GM19025 (cell line): ENCODE measurements around the gene HKDC1.
"Not testable (repeated sequence)": the region's sequence is repeated elsewhere in the genome, so short reads cannot be mapped to it uniquely, and the experiment has no call there.

Experiments used
- ATAC-seq: cut with Tn5 transposase; IDR thresholded peaks from one replicate; pipeline ENCODE4 v1.9.1; 2021; ENCODE audit warnings: mild to moderate bottlenecking, low read depth, moderate library complexity; ENCODE audit not compliant: unreplicated experiment

Gene HKDC1

DNA sequence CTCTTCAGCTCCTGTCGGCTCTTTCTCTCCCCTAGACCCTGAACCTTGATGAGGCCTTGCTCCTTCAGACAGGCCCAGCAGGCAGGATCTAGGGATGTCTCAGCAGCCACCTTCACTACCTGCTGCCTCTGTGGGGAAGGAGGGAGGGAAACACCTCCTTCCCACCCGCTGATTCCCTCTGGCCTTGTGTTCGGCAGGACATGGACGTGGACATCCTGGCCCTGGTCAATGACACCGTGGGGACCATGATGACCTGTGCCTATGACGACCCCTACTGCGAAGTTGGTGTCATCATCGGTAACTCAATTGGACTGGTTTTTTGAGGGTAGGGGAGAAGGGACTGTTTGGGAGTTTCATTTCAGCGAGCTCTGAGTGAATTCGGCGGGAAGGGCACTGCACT, 20.3 kb downstream of the HKDC1 start:
- ATAC-seq, result no peak

DNA sequence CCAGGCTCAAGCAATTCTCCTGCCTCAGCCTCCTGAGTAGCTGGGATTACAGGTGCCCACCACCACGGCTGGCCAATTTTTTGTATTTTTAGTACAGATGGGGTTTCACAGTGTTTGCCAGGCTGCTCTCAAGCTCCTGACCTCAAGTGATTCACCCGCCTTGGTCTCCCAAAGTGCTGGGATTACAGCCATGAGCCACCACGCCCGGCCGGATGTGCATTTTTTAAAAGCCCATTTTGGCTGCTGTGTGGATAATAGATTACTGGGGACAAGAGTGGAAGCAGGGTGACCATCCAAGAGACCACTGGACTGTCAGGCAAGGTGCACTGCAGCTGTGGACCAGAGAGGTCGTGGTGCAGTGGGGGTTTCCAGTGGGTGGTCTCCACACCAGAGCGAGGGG, 21.4 kb downstream of the HKDC1 start:
- no peak for ATAC-seq

DNA sequence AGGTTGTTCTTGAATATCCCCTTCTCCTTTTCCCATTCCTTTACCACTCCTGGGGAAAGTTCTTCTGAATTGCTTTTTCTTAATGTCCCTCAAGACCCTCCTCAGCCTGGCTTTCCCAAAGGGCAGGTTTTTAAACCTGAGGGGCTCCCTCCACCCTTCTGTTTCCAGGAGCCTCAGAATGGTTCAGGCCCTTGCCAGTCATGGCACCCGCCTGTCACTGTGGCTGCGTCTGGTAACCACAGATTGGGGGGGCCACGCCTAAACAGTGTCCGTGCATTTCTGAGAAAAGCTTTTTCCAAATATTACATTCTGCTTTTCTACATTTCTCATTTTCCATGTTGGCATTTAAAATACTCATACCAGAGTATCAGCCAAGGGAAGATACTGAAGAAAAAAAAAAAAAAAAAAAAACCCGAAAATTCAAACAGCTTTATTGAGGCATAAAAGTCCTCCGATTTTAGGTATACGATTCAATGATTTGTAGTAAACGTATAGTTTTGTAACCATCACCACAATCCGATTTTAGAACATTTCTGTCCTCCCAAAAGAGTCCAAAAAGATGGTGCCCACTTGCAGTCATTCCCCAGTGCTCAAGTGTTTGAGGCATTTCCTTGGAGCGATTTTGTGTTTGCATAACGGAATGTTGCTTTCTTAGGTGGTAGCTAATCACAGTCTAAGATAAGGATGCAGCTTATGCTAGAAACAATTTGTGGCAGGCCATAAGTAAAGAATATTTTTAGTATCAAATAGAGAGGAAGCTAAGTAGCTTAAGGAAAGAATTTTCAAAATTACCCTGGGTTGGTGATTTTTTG, 22.1 kb downstream of the HKDC1 start:
- ATAC-seq, result no peak

DNA sequence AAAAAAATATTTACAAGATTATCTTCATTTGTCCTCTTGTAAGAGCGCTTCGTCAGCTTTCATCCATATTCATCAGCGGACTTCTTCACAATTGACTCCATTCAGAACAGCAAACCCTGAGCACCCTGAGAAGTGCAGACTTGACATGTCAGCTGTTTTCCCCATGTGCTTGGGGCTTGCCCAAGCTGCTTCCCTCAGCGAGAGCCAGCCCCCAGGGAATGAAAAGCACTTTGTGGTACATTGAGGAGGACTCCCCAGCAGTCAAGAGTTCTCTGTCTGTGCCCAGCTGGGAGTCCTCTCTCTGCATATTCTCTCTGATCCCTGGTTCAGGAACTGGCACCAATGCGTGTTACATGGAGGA, 22.7 kb downstream of the HKDC1 start:
- no peak for ATAC-seq

DNA sequence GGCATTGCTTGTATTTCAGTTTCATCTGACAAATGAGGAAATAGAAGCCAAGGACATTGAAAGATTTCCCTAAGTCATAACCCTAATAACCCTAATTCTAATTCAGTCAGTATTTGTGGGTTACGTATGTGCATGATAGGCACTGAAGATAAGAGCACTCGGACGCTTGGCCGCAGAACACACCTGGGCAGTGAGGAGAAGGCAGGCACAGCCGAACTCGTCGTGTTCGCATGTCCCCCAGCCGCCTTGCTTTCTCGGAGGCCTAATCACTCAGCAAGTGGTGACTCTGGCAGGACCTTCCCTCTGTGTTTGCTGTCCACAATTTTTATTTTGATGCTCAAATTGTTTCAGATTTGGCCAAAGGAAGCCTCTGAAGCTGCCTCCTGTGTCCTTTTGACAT, 23.7 kb downstream of the HKDC1 start:
- ATAC-seq, result no peak

DNA sequence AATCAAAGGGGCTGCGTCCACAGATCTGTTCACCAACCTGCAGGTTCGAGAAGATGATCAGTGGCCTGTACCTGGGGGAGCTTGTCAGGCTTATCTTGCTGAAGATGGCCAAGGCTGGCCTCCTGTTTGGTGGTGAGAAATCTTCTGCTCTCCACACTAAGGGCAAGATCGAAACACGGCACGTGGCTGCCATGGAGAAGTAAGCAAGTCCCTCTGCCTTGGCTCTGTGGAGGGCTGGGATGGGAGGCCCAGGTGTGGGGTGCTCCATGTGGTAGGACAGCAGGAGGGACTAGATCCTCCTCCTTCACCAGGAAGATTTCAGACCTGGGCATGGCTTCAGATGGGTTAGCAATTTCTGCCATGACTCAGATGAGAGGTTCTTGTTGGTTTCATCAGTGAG, 25.9 kb downstream of the HKDC1 start:
- no peak for ATAC-seq

DNA sequence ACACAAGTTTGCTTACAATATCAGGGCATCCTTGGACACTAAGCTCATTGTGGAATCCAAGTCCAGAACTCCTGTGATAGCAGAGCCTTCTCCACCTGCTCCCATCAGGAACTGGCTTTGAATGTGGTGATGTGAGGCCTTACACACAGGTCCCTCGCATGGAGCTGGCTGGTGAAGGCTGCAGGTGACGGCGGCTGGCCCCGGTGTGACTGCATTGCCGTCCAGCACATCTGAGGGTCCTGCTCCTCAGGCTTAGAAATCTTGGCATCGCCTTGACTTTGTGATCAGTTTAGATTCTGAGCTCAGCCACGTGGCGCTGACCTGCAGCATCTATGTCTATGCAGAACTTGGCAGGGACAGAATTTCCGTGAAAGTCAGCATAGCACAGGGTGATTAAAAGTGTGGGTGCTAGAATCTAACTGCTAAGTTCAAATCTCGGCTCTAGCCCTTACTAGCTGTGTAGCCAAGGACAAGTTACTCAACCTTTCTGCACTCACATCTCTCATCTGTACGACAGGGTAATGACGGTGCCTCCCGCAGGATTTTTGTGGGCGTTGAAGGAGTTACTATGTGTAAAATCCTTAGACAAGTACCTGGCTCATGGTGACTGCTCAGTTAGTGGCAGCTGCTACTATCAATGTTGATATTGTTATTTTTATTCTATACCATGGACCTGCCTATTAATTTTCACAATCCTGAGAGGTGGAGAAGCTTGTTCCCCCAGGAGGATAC, 26.6 kb downstream of the HKDC1 start:
- no peak for ATAC-seq

DNA sequence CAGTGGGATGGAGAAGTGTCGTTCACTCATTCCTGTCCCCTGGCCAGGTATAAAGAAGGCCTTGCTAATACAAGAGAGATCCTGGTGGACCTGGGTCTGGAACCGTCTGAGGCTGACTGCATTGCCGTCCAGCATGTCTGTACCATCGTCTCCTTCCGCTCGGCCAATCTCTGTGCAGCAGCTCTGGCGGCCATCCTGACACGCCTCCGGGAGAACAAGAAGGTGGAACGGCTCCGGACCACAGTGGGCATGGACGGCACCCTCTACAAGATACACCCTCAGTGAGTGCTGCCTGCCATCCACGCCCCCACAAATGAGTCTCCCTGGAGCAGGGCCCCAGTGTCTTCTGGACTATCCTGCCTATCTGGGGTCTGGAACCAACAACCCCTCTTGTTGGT, 27.2 kb downstream of the HKDC1 start:
- no peak for ATAC-seq

DNA sequence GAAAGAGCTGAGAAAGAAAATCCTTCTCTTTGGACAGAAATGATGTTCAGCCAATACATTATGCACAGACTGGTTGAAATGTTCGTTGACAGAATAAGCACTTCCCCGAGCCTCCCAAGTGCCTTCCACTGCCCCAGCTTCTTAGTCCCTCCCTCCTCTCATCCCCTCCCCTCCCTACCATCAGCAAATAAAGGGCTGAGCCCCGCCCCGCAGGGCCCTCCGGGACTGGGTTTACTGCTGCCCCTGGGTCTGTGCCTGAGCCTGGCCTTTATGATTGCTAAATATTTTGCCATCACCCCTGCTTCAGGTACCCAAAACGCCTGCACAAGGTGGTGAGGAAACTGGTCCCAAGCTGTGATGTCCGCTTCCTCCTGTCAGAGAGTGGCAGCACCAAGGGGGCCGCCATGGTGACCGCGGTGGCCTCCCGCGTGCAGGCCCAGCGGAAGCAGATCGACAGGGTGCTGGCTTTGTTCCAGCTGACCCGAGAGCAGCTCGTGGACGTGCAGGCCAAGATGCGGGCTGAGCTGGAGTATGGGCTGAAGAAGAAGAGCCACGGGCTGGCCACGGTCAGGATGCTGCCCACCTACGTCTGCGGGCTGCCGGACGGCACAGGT, 28.1 kb downstream of the HKDC1 start:
- no peak for ATAC-seq

DNA sequence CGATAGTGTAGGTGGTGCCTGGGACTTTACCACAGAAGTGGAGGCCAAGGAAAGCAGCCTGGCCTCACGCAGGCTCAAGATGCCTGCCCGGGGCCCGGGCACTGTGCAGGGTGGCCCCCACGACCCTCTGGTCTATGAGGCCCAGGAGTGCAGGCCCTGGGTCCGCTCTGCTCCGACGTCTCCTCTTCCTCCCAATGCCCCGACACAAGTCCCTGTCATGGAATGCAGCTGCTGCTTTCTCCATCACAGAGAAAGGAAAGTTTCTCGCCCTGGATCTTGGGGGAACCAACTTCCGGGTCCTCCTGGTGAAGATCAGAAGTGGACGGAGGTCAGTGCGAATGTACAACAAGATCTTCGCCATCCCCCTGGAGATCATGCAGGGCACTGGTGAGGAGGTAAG, 29.9 kb downstream of the HKDC1 start:
- ATAC-seq, result no peak

DNA sequence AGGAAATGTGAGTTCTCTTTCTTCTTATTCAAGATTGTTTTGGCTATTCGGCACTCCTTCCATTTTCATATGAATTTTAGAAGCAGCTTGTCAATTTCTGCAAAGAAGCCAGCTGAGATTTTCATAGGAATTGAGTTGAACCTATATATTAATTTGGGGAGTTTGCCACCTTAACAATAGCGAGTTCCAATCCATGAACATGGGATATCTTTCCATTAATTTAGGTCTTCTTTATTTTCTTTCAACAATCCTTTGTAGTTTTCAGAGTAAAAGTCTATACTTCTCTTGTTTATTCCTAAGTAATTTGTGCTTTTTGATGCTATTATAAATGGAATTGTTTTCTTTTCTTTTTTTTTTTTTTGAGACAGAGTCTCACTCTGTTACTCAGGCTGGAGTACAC, 31.3 kb downstream of the HKDC1 start:
- ATAC-seq, result not testable (repeated sequence)

DNA sequence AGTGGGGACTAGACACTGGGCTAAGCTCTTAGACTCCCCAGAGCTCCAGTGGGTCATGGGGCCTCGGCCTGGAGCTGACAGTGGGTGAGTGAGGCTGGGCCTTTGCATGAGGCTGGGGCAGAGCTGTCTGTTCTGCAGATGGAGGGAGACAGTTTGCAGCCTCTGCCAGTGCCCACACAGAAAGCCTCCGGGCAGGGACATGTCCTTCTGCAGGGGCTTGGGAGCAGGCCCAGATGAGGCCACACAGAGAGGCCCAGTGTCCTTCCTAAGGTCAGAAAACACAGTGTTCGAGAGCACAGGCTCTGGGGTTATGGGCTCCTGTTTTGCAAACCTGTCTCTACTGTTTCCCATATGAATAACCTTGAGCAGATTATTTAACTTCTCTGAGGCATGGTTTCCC, 33.0 kb downstream of the HKDC1 start:
- ATAC-seq, result no peak

DNA sequence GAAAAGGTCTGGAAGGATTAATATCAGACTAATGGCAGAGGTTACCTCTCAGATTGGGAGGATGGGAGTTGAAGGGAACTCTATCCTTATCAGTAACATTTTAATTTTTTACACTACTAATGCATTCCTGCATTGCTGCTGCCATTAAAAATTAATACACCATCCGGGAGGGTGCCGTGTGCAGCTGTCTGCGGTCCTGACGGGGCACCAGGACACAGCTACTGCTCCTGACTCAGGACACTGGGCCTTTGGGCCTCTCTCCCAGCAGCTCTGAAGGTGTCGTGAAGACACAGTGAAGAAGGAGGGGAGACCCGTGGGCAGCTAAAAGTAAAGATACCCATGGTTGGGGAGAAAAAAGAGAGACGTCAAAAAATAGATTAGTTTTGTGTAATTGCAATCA, 34.7 kb downstream of the HKDC1 start:
- ATAC-seq, result no peak

DNA sequence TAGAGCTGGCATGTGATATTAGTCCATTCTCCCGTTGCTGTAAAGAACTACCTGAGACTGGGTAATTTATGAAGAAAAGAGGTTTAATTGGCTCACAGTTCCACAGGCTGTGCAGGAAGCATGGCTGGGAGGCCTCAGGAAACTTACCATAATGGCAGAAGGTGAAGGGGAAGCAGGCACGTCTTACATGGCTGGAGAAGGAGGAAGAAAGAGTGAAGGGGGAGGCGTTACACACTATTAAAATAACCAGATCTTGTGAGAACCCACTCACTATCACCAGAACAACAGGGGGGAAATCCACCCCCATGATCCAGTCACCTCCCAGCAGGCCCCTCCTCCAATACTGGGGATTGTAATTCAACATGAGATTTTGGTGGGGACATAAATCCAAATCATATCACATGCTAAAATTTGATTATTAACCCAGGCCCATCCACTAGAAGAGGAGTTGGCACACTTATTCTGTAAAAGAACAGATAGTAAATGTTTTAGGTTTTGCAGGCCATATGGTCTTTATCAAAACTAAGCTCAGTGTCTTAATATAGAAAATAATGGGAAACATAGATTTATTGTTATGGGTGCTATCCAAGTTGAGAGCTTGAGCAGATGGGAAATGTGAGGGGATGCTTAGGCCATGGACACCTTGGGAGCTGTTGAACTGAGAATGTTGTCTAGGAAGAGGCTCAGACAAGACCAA, 39.6 kb downstream of the HKDC1 start:
- ATAC-seq, result no peak

DNA sequence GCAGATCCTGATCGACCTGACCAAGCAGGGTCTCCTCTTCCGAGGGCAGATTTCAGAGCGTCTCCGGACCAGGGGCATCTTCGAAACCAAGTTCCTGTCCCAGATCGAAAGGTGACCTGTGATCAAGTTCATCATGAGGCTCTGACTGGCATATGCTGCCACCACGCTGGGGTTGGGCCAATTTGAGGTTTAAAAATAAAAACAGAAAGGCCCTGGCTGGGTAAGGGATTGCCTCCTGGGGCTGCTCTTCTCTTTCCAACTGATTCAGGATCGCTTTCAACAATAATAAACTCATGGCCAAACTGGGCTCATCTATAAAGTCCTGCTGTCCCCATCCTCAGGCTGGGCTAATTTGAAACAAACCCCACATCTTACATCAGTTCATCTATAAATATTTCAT, 41.1 kb downstream of the HKDC1 start:
- no peak for ATAC-seq

DNA sequence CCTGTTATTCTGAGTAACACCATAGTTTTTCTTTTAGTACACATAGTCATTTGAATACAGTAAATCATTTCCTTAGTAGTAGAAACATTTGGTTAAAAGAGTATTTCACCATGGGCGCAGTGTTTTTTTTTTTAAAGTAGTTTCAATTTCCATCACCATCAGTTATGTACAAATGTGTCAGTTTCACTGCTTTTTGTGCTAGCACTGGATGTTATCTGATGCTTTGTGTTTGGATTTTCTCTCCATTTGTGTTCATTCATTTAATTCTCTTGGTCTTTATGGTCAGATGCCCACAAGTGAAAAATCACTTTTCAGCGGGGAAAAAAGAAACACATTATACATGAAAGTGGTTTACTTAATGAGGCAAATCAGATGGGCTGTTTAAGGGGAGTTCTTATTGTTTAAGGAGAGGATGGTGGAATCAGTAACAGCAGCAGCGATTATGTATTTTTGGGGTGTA, 42.2 kb downstream of the HKDC1 start:
- ATAC-seq, result no peak

DNA sequence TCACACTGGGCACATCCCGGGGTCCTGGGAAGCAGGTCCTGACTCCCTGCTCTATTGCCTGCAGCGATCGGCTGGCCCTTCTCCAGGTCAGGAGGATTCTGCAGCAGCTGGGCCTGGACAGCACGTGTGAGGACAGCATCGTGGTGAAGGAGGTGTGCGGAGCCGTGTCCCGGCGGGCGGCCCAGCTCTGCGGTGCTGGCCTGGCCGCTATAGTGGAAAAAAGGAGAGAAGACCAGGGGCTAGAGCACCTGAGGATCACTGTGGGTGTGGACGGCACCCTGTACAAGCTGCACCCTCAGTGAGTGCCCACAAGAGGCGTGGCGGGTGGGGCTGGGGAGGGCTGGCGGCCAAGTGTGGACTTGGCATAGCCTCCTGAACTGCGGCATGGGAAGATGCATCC, 45.4 kb downstream of the HKDC1 start:
- no peak for ATAC-seq

DNA sequence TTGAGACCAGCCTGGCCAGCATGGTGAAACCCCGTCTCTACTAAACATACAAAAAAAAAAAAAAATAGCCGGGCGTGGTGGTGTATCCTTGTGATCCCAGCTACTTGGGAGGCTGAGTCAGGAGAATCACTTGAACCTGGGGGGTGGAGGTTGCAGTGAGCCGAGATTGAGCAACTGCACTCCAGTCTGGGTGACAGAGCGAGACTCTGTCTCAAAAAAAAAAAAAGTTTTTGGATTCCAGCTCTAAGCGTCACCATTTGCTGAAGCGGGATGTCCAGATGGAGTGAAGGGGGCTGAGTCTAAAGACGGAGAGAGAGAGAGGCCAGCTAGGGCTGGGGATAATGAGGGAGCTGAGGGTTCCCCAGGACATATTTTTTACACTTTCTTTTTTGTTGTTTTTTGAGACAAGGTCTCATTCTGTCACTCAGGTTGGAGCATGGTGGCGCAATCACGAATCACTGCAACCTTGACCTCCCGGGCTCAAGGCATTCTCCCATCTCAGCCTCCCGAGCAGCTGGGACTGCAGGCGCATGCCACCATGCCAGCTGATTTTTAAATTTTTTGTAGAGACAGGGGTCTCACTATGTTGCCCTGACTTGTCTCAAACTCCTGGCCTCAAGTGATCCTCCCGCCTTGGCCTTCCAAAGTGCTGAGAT, 48.8 kb downstream of the HKDC1 start:
- ATAC-seq, result no peak

DNA sequence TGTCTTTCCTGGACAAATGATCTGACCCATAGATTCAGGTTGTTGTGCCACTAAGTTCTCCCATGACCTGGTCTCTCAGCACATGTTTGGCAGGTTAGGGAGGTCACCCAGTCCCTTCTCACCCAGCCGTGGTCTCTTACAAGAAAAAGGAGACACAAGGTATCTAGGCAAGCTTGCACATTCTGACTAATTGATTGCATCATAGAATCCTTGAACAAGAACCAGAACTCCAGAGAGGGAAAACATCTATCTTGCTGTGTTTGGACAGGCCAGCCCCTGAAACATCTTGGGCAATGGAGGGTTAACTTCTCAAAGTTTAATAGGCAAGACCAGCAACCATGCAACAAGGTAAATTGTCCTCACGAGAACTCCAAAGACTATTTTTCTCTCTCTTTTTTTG, 49.6 kb downstream of the HKDC1 start:
- no peak for ATAC-seq

DNA sequence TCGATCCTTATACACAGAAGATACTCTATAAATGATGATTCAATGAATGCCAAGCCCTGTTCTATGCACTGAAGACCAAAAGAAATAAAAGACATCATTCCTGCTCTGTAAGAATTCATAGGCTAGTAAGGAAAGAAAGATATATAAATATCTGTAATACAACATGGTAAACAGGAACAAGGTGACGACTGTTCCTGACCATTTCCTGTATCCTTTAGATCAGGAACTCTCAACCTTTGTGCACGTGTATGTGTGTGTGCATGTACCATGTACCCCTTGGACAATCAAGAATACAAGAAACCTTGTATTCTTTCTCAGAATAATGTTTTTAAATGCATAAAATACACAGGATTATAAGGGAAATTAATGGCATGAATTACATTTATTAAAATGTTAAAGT, 50.9 kb downstream of the HKDC1 start:
- ATAC-seq, result no peak

DNA sequence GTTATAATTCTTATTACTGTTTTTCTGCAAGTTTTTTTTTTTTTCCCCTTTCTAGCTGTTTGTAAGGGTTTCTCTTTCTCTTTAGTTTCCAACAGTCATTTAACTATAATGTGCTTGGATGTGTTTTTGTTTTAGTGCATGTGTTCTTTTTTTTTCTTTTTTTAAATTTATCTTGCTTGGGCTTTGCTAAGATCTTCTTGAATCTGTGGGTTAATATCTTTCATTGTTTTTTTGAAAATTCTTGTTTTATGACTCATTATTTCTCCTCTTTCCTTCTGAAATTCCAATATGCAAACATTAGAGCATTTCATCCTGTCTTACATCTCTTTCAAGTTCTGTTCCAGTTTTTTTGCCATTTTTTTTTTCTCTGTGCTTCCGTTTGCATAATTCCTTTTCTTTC, 52.5 kb downstream of the HKDC1 start:
- no peak for ATAC-seq
